Heart left ventricle (tissue), 13 donors: ENCODE measurements around the gene C5orf22.

ENCODE experiments used
- CTCF ChIP-seq, 12 donors: fragments of 200-600 bp; sonication (generic) in 4 of 12; IDR thresholded peaks; one replicate each; pipeline versions ENCODE4 v1.5.0 to v1.8.0; 2018 to 2022; ENCODE audit warnings: antibody characterized with exemption in 12 of 12, mild to moderate bottlenecking in 5 of 12
- POLR2A ChIP-seq, 2 donors: fragments of 450-650 bp; IDR thresholded peaks; one replicate each; pipeline ENCODE4 v1.6.1; 2017; ENCODE audit warnings: antibody characterized with exemption in 2 of 2, mild to moderate bottlenecking in 2 of 2, moderate library complexity in 2 of 2
- donor health status: ischemic (EF 13 %, LVEDD 7.1; RV severe dilation, severe dysfunction).
- donor health status: DM: no; HTN: yes; CAD: no.
- donor health status: DM: no; HTN: no; CAD: no.
- donor health status: ischemic (EF 25% LVEDD 6.9; RV normal size, moderate dysfunction).
- donor health status: ischemic (EF 25% LVEDD 5.7; RV mildly dilated, moderate dysfunction).
- donor health status: ischemic (EF 35%, LVEDD 5.7; RV mildly dilated, moderate dysfunction).
- donor health status: nonischemic (EF 11% LVEDD 7.7; RV severe dilation, severe dysfunction).
- donor health status: DM: yes; HTN: yes; CAD: no.
- donor health status: PGD.
- donor health status: ischemic (EF 29% LVEDD 5.4; RV normal size, mild dysfunction).
- donor health status: nonischemic (EF 23%, LVEDD 6.1; RV moderate dilation, normal function).

GRCh38 chr5:31604240-31604639 lies 72.1 kb downstream of the C5orf22 start:
- TF ChIP-seq CTCF (IDR thresholded peaks at IDR 0.05) (no peak), POLR2A (IDR thresholded peaks at IDR 0.05) (no peak)
